NCI-H2081 (cell line): ENCODE measurements around the gene NRK.
"Not testable (repeated sequence)": the region's sequence is repeated elsewhere in the genome, so short reads cannot be mapped to it uniquely, and the experiment has no call there.

ENCODE experiments used
- DNase-seq, 2 experiments: peaks; one replicate each; lab custom pipeline; 2025; lab: John Stamatoyannopoulos, UW

NRK gene

GRCh38 chrX:105880491-105880890 is 58.2 kb downstream of the NRK start:
- DNase-seq, result no peak

DNA sequence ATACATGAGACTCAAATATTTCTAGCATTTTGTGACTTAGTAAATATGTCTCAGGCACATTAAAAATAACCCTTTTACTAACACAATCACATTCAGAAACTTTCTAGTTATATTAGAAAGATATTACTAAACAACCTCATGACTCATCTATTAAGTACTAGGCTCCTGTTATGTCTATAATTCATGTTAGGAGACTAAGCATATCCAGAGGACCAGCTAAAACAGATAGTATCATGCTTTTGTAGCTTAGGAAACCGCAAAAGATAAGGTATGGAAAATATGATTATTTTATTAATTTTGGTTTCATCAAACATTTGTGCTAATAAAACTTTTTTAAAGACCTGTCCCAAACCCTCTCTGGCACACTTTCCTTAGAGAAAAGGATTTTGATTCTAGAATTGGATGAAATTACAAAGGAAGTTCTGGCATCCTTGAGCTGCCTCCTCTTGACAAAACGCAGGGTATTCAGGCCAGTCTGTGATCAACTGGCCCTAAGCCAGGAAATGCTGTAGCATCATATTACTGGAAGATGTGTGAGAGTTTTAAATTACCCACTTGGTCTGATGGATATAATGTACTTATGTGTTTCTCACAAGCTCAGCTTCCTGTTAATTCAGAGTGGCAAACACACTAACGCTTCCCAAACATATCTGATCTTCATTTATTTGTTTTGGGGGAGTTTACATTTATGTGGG is 60.4 kb downstream of the NRK start:
- DNase-seq, result peak in 1 of 2 experiments; percentile 35

DNA sequence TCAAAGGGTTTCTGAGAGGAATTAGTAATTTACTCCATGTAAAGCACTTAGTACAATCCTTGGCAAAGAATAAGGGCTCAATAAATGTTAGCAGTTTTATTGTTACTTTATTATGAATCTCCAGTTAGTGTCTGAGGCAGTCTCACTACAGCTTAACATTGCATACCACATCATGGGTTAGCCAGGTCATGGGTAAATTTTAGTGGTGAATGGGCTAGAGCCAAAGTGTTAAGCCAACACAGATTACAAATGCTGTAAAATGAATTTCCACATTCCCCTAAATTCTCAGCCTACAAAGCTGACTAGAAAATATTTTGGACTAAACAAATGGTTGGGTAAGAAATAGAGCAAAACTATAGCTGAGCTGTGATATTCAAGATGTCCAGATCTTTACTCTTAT is 72.4 kb downstream of the NRK start:
- no peak for DNase-seq

DNA sequence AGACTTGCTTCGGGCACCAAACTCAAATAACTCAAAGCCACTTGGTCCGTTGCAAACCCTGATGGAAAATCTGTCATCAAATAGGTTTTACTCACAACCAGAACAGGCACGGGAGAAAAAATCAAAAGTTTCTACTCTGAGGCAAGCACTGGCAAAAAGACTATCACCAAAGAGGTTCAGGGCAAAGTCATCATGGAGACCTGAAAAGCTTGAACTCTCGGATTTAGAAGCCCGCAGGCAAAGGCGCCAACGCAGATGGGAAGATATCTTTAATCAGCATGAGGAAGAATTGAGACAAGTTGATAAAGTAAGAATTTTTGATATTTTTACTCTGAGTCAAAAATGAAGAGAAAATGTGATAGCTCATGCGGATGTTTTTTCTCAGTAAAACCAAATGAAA is 87.2 kb downstream of the NRK start:
- no peak for DNase-seq

- DNase-seq, result no peak
Measured at GRCh38 chrX:105910563-105911105, 88.3 kb downstream of the NRK start.

- DNase-seq, result no peak
Measured at GRCh38 chrX:105945266-105945665, 122.9 kb downstream of the NRK start.

DNA sequence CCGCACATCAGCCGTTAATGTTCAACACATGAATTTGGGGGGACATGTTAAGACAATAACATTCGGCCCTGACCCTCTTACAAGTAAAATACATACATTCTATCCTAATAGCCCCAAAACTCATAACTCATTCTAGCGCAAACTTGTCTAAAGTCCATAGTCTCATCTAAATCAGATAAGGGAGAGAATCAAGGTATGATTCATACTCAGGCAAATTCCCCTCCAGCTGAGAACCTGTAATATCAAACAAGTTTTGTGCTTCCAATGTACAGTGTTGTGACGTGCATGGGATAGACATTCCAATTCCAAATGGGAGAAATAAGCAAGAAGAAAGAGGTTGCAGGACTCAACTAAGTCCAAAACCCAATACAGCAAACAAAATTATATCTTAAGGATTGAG is 147.1 kb downstream of the NRK start:
- DNase-seq, result no peak

DNA sequence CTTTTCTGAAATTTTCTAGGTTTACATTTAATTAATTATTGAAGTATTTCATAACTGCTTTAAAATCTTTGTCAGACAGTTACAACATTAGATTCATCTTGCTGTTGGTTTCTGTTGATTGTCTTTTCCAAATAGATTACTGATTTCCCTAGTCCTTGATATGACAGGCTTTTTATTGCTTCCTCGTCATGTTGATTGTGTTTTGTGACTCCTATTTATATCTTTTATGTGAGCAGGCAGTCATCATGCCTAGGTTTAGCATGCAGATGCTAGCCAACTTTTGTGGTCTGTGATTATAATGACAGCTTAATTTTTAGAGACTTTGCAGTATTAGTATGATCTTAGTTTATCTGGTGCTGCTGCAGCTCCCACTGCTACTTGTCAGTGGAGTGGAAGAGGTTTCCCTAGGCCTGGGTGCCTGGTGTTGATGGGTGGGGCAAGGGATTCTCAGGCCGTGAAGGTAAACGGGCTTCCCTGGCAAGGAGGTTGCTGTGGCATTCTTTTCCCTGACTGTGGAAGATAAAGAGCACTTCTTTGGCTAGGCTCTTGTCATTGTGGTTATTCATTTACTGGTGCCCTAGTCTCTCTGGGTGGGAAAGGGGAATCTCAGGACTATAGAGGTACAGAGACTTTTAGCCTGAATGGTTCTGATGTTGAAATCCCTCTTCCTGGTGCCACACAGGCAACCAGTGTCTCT is 150.5 kb downstream of the NRK start:
- DNase-seq, result no peak

DNA sequence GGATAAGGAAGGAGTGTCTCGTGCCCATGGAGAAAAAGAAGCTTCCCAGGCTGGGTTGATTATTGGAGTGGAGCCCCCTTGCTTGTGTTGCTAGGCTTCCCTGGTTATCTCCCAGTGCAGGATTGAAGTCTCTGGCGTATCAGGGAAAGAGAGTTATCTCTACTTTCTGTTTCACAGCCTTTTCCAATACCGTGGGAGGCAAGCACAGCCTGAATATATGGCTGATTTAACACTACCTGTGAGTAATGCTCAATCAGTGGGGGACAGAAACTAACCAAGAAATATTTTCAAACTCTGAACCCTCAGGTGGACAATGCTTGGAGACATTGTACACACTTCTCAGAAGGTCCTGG is 151.0 kb downstream of the NRK start:
- DNase-seq, result no peak

DNA sequence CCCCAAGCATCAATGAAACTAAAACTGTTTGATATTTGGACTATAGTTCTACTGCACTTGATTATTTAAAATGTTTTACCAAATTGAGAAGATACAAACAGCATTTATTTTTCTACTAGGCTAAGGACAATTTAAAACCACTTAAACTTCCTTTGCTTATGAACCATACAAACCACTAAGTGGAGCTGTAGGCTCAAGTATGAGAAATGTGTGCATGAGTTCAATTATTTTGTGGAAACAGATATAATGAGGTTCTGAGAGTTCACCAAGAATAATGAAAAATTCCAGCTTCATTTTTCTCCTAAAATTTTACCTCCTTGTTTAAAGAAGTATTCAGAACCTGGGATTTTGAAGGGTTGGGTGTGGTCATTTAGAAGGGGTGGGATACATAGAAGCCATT is 153.0 kb downstream of the NRK start:
- no peak for DNase-seq

GRCh38 chrX:105981772-105982485 is 159.6 kb downstream of the NRK start:
- DNase-seq, result no peak

- DNase-seq, result not testable (repeated sequence)
Measured at GRCh38 chrX:105988487-105988886, 166.1 kb downstream of the NRK start.

- no peak for DNase-seq
Measured at GRCh38 chrX:105999294-105999693, 177.0 kb downstream of the NRK start.

GRCh38 chrX:106000203-106000602 is 177.9 kb downstream of the NRK start:
- no peak for DNase-seq

- not testable (repeated sequence) for DNase-seq
Measured at GRCh38 chrX:106000609-106001008, 178.3 kb downstream of the NRK start.

GRCh38 chrX:106005684-106006083 is 183.3 kb downstream of the NRK start:
- no peak for DNase-seq

DNA sequence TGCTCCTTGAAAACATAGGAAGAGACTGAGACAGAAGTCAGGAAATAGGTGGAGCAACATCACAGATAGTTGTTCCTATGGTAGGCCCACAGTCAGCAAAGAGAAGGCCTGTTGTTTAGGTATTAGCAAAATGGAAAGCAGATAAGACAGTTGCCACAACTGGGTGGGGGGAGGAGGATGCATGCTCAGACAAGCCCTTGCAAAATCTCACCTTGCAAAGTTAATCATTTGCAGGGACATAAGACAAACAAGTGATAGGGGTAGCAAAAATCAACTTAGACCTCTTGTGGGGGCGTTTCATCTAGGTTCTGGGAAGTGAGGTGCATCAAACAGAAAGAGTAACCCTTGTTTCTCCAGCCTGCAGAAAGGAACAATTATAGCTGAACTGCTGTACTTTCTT is 185.5 kb downstream of the NRK start:
- DNase-seq, result no peak
